AML-193 (cell line): ENCODE measurements around the gene ZBED4.

Source experiments
- DNase-seq, 2 experiments: peaks; one replicate each; lab custom pipeline; 2025; lab: John Stamatoyannopoulos, UW

ZBED4 gene

DNA sequence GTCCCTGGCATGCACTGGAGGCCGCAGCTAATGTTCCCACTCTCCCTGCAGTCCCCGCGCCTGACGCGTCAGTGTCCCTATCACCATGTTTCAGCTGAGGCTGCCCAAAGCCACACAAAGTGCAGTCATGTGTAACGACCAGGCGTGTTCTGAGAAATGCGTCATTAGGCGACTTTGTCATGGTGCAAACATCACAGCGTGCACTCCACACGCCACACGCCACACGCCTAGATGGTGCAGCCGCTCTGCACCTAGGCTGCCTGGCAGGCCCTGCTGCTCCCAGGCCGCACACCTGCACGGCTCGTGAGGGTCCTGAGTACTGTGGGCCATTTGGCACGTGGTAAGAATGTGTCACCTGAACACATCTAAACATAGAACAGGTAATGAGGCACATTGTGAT is 67.2 kb downstream of the ZBED4 start:
- DNase-seq = no peak

DNA sequence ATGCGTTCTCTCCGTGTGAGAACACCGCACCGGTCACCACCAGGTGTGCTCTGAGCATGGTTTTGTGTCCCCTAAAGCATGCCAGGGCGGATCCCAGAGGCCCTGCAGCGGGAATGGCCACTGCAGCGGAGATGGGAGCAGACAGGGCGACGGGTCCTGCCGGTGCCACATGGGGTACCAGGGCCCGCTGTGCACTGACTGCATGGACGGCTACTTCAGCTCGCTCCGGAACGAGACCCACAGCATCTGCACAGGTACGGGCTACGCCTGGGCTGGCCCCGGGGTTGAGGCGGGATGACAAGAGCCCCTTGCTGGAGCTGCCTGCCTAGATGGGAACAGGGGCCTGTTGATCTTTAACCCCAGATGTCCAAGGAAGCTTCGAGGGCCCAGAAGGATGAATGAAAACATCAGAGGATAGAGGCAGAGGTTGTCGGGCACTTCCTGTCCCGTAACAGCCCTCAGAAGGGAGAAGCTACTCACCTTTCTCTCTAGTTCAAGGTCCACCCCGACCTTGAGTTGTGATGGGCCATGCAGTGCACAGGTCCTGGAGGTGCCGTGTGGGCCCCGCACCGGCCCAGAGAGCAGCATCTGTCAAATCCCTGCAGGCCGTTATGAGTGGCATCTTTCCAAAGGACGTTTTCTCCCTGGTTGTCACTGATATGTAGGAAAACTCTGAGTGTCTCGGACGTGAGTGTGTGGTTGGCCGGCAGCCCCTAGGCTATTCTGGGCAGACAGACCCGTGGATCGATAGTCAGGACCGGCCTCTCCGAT is 68.0 kb downstream of the ZBED4 start:
- no peak for DNase-seq

DNA sequence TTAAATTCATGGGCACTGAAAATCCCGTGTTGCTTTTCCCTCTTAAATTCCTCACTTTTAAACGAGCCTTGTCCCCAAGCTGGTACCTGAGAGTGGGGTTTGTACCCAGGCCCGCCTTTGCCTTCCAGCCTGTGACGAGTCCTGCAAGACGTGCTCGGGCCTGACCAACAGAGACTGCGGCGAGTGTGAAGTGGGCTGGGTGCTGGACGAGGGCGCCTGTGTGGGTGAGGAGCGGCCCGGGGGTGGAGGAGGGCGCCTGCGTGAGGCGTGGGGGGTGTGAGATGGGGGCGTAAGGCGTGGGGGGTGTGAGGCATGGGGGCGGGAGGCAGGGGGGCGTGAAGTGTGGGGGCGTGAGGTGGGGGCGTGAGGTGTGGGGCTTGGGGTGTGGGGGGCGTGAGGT is 68.8 kb downstream of the ZBED4 start:
- DNase-seq = no peak

DNA sequence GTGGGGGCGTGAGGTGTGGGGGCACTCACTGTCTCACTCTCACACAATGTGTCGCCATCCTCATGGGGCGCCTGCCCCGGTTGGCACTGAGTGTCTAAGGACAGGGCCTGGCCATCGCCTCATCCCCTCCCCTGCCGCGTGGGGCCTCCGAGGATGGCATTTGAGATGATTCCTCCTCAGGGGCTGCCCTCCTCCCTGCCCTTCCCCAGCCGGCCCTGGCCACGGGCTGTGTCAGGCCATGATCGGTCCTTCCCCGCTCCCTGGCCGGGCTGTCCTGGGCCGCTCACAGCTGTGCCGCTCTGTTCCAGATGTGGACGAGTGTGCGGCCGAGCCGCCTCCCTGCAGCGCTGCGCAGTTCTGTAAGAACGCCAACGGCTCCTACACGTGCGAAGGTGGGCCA is 69.3 kb downstream of the ZBED4 start:
- DNase-seq = no peak

DNA sequence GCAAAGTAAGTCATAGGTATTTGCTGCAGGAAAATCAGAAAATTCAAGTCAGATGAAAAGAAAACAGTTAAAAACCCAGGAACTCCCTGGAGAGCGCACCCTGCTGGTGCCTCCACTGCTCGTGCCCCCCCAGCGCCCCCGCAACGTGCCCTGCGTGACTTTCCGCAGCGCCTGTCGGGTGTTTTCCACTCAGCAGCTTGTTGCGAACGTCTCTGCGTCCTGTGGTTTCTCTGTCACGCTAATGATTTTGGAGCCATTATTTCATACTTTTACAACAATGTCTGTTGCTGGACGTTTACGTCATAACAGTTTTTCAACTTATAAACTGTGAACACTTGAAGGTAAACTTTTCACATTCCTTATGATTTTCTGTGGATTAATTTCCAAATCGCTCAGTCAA is 69.8 kb downstream of the ZBED4 start:
- DNase-seq = no peak

DNA sequence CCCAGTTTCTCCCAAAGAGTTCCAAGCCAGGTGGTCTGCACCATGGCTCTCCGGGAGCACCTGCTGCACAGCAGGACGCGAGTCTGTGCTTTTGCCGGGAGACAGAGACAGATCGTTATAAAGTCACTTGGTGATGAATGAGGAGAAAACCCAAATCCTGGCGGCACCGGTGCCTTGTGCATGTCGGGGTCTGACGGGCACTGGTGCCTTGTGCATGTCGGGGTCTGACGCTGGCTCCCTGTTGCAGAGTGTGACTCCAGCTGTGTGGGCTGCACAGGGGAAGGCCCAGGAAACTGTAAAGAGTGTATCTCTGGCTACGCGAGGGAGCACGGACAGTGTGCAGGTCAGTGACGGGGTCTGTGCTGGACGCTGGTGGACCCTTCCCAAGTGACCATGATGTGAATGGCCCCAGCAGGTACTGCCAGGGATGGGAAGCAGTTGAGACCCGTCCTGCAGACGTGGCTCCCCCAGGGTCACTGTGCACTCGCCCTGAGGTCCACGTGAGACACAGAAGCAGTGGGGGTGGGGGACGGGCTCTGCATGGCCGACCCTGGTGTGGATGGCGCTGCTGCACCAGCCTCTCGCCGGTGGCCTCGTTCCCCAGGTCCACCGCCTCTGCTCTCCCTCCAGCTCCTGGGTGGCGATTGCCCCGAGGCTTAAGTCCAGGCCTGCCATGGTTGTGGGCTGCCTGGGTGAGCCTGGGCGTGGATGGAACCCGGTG is 70.6 kb downstream of the ZBED4 start:
- no peak for DNase-seq

DNA sequence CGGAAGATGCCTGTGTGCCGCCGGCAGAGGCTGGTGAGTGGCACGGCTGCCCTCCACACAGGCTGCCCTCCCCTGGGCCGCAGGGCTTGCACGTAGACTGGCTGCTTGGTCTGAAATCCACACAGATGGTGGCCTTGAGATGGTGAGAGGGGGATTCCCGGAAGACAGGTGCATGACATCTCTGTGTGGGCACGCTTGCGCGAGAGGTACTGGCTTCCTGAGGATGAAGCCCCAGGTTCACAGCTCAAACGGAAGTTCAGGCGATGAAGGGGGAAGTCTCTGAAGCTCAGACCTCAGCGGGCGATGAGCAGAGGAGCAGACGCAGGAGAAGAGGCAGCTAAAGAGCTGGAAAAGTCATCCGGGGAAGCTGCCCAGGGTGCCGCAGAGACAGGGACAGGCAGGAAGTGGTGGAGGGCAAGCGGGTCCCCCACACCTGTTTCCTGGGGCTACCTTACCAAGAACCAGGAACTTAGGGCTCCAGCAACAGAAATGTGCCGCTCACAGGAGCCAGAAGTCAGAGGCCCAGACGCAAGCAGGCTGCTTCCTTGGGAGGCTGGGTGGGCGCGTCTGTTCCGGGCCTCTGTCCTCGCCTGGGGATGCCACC is 72.0 kb downstream of the ZBED4 start:
- no peak for DNase-seq

DNA sequence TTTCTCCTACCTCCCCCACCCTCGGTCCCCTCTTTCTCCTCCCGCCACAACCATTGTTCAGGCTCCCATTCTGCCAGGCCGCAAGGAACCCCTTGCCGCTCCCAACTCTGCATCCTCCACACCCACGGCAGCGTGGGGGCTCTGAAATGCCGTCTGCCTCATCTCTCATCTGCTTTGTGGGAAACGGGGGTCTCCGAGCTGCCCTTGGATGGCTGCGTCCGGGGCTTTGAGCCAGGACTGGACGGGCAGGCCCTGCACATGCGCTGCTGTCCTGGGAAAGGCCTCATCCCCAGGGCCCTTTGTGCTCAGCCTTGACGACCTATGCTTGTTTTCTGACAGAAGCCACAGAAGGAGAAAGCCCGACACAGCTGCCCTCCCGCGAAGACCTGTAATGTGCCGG is 73.3 kb downstream of the ZBED4 start:
- no peak for DNase-seq

DNA sequence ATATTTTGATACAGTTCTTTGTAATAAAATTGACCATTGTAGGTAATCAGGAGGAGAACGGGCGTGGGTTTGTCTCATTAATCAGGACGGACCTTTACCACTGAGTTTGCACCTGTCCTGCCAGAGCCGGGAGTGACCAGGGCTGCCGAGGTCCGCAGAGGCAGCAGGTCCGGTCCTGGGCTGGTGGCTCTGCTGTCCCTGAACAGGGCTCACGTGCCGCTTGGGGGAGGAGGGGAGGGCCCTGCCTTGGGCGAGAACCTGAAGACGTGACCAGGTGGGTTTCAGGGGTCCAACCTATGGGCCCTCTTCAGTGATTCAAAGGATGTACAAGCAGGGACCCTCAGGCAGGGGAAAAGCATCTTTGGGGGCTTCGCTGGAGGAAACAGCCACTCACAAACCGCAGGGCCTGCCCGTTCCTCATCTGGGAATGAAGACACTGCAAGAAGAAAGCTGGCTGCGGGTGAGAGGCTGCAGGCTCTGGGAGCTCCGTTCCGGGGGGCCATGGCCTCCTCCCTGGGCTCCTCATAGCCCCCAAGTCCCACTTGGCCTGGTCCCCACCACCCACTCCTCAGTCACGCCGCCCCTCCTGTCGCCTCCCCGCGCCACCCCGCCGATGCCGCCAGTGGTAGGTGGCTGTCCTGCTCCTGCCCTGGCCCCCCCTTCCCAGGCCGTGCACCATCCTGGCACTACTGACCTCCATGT is 74.0 kb downstream of the ZBED4 start:
- no peak for DNase-seq

DNA sequence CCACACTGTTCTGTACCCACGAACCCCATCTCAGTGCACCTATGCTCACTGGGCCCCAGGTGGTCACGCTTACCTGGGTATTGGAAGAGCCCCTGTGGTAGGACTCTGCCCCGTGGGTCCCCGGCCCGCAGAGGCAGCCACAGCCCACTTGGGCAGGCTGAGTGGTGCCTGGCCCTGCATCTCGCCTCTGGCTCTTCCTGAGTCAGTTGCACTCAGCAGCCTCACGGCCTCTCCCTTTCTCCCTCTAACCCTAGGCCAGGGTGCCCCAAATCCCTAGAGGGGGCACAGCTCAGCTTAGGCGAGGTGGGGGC is 74.5 kb downstream of the ZBED4 start:
- DNase-seq = no peak

DNA sequence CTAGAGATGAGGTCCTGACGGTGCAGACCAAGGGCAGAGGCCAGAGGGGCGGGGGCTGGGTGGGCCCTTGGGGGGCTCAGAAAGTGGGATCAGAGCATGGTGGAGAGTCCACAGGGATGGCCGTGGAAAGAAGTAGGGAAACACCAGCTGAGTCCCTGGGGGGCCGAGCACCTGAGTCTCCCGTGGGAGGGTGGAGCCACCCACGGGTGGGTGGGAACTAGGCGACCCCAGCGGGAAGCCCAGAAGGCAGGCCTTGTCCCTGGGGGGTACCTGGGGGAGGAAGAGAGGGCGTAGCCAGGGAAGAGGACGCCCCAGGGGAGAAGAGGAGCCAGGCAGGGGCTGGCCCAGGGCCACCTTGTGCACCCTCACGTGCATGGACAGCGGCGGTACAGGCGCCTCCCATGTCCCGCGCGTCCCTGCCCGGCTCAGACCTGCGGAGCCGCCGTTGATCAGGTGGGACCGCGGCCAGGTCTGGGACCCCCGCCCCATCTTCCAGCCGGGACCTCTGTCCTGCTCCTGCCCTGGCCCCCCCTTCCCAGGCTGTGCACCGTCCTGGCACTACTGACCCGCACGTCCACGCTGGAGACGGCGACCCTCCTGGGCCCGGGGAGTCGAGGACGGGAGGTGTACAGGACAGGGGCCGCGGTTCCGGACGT is 75.0 kb downstream of the ZBED4 start:
- DNase-seq = no peak

DNA sequence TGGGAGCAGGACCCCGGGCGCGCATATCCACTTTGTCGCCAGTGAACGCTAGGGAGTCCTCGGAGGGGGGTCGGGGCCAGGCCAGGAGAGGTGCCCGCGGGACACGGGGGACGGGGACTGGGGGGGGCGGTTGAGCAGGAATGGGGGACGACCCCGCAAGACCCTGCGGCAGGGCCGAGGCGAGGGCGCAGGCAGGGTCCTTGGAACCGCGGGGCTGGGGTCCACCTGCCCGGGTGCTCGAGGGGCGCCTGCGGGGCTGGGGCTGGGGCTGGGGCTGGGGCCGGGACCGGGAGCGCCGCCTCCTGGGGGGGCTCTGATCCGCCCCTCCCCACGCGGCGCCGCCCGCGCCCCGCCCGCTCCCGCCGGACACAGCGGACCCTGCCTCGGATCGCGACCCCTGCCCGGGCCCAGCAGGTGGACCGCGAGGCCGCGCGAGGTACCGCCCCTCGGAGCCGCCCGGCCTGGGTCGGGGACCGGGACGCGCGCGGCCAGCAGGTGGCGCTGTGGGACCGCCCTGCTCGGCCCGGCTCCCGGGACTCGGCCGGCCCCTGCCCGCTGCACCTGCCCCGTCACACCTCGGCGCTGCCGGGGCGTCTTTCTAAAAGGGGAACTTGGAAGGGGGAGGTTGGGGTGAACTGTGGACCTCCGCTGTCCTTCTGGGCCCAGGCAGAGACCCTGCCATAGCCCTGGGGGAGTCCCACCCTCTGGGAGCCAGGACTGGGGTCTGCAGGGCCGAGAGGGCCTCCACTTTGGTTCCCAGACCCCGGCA is 75.8 kb downstream of the ZBED4 start:
- DNase-seq = peak; percentile 11 to 36

DNA sequence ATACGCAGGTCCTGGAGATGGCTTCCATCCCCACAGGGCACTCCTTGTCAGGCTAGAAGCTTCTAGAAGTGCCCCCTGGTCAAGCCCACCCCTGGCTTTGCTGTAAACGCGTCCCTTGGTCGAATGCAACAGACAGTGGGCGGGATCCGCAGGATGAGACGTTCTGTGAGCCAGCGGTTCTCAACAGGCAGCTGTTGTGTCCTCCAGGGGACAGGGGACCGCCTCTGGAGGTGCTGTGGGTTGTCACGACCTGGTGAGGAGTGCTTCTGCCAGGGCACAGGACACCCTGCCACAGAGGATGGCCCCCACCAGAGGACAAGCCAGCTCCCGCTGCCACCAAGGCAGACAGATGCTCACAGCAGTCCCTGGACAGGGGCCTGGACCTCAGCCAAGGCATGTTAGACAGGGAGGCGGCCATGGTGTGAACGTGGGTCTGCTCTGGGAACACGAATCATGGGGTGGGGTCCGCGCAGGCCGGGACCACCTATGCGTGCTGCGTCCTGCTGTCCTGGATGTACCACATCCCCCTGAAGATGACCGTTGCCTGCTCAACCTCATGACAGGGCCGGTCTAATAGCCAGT is 76.4 kb downstream of the ZBED4 start:
- DNase-seq = no peak

DNA sequence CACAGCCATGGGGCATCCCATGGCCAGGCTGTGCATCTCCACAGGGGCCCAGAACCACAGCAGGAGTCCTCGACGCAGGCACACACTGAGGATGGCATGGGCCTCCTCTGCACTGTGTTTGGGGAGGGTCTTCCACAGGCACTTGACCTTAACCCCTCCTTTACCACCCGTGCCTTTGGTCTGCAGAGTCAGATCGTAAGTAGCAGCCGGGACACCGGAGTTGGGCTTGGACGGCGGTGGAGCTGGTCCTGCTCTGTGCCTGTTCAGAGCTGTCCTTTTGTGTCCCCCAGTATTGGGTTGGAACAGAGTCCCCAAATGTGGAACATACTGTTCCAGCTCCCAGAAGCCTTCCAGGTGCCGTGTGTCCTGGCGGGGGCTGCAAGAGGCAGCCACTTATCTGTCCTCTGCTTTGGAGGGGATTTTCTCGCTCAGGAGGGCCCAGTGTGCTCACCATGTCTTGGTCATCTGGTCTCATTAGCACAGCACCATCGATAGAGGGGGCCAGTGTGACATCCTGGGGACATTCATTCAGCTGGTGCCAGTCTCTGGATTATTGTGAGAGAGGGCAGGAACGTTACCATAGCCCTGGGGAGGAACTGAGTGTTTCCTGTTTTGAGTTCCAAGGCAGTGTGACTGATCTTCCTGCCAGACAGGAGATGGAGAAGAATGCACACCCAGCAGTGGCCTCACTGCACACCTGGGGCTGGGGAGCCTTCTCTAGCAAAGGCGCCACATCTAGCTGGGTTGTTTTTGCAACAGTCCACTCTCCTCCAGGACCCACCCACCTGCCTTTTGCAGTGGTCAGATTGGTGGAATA is 77.2 kb downstream of the ZBED4 start:
- DNase-seq = peak; percentile 86 to 90

DNA sequence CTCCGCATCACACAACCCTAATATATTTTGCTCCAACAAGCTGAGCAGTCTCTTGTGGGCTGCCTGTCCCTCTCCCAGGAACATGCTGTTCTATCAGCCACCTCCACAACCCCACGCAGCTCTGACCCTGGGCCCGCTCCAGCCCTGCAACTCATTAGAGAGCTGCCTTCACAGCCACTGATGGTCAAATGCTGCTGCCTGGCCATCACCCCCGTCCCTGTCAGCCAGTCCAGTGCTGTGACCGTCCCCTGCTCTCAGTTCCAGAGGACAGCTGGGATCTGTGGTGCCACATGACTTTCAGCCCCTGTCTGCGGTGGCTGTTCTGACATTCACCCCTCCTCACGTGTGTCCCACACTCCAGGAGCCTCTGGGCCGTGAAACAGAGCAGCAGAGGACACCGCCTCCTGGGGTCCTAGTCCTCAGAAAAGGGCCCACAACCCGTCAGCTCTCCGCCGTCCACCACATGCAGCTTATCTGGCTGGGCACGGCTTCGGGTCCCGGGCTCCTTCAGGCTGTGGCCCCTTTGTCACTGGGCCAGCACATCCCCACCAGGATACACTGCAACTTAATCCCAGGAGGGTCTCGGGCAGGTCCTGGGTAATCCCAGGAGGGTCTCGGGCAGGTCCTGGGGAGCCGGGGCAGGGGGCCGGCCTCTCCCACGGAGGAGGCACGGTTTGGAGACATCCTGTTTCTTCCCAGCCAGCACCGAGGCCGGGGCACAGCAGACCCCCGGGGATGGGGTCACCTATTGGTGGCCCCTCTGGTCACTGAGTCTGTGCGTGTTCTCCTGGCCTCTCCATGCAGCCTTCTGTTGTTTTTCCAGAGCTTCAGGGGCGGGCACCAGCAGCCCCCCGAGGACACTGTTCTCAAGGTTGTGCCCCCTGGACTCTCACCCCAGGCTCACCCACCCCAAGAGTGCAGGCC is 79.9 kb downstream of the ZBED4 start:
- no peak for DNase-seq

DNA sequence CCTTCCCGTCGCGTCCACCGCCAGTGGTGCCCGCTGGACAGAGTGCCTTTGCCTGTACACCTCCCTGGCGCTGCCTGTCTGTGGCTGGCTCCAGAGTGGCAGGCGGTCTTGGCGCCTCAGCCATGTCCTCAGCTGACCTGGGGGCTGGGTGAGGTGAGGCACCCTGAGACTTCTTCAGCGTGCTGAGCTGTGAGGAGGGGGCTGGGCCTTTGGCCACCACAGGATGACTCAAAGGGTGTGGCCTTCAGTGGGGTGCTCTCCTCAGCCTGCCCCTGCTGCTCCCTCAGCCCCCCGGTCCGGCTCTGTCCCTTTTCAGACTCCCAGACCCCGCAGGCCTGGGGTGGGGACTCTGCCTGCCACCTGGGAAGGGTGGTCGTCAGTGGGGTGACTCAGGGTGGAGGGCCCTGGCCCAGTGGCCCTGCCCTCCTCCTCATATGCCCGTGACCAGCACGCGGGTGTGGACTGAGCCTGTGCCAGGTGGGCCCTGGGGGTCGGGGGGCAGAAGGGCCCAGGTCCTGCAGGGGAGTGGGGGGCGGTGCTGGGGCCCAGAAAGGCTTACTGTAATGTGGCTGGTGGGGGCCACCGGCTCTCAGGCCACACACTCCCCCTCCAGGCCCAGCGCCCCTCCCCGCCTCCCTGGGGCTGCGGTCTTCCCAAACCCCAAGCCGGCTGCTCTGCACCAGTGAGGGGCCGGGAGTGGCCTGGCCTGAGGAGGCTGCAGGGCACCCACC is 80.7 kb downstream of the ZBED4 start:
- no peak for DNase-seq

DNA sequence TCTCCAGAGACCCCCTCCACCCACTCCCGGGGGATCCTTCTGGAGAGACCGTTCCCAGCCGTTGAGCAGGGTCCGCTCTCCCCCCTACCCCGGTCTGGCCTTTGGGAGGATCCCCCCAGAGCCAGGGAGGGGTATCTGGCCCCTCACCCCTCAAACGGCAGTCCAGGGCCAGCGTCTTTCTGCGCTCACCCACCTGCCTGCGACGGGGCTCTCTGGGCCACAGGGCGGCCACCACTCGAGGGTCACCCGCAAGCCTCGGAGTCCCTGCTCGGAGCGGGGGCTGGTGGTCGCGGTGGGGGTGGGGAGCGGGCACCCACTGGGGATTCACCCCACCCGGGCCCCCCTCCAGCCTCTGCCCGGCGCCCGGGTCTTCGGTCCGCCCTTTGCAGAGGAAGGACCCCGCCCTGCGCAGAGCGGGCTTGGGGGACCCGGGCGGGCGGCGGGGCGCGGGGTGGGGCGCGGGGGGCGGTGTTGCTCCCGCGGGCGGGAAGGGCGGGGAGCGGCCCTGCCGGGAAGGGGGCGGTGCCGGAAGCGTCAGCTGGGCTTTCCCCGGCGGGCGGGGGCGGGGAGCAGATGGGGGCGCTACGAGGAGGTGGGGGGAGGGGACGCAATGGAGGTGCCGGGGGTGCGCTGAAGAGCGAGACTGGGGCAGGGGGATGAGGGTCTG is 81.4 kb downstream of the ZBED4 start:
- DNase-seq = no peak

DNA sequence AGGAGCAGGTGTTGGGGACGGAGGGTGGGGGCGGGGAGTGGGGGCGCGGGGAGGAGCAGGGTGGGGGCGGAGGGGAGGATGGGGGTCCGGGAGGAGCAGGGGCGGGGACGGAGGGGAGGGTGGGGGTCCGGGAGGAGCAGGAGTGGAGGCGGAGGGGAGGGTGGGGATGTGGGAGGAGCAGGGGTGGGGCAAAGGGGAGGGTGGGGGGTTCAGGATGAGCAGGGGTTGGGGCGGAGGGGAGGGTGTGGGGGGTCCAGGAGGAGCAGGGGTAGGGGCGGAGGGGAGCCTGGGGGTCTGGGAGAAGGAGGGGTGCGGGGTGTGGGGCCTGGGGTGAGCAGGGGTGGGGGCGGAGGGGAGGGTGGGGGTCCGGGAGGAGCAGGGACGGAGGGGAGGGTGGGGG is 81.9 kb downstream of the ZBED4 start:
- DNase-seq = no peak
